HepG2 (cell line): Measurements from ENCODE around the gene NDUFS1. TPM values are rescaled to one million over a fixed set of nuclear protein-coding genes. Genes with fewer than 3 reads are reported as not detected.

ENCODE experiments used
- ASH2L ChIP-seq: fragments of 300-600, 200-600 bp; sonication (generic); IDR thresholded peaks from 2 replicates; pipeline ENCODE4 v1.7.0; 2017; ENCODE audit warnings: low read depth, mild to moderate bottlenecking, moderate library complexity, mixed read lengths, low read length; ENCODE audit not compliant: insufficient read length
- CHD2 ChIP-seq: IDR thresholded peaks from 2 replicates; pipeline ENCODE4 v1.6.1; 2011; ENCODE audit warnings: low read depth, low read length, improper control_type of control experiment
- DBP ChIP-seq: sonication (generic); formaldehyde crosslinking; IDR thresholded peaks from 2 replicates; pipeline ENCODE4 v1.4.0; 2020; ENCODE audit warnings: missing genetic modification reagents; ENCODE audit errors: not compliant biosample characterization
- EED ChIP-seq: sonication (generic); formaldehyde crosslinking; IDR thresholded peaks from 2 replicates; pipeline ENCODE4 v1.5.0; 2020; ENCODE audit warnings: mild to moderate bottlenecking, missing genetic modification reagents
- ETV5 ChIP-seq: IDR thresholded peaks from 2 replicates; pipeline ENCODE4 v1.6.1; 2018; ENCODE audit warnings: missing biosample characterization, missing genetic modification reagents, inconsistent platforms, borderline replicate concordance
- HNF4G ChIP-seq, 2 experiments: sonication (generic) in 1 of 2; formaldehyde crosslinking in 1 of 2; IDR thresholded peaks; 2 replicates each; pipeline versions ENCODE4 v1.4.0 to v1.6.1; 2011 to 2020; ENCODE audit warnings: borderline replicate concordance in 2 of 2, low read depth in 2 of 2, mild to moderate bottlenecking in 2 of 2, low read length in 1 of 2, missing genetic modification reagents in 1 of 2, moderate library complexity in 1 of 2
- IRX3 ChIP-seq: sonication (generic); formaldehyde crosslinking; IDR thresholded peaks from 2 replicates; pipeline ENCODE4 v1.8.1; 2023; ENCODE audit warnings: mild to moderate bottlenecking, low read depth, missing genetic modification reagents, borderline replicate concordance
- MXD4 ChIP-seq: IDR thresholded peaks from 2 replicates; pipeline ENCODE4 v1.6.1; 2016; ENCODE audit warnings: mild to moderate bottlenecking, missing biosample characterization, missing genetic modification reagents
- PAX8 ChIP-seq: sonication (generic); formaldehyde crosslinking; IDR thresholded peaks from 2 replicates; pipeline ENCODE4 v1.8.0; 2022; ENCODE audit warnings: mild to moderate bottlenecking, missing genetic modification reagents, borderline replicate concordance
- ZNF263 ChIP-seq: sonication (generic); formaldehyde crosslinking; IDR thresholded peaks from 2 replicates; pipeline ENCODE4 v1.4.0; 2020; ENCODE audit warnings: missing genetic modification reagents
- ZNF33B ChIP-seq: sonication (generic); formaldehyde crosslinking; IDR thresholded peaks from 2 replicates; pipeline ENCODE4 v1.5.1; 2020; ENCODE audit warnings: mild to moderate bottlenecking, missing genetic modification reagents
- ZNF543 ChIP-seq: sonication (generic); formaldehyde crosslinking; IDR thresholded peaks from 2 replicates; pipeline ENCODE4 v1.4.0; 2020; ENCODE audit warnings: mild to moderate bottlenecking, missing genetic modification reagents
- ZNF547 ChIP-seq: sonication (generic); formaldehyde crosslinking; IDR thresholded peaks from 2 replicates; pipeline ENCODE4 v1.5.1; 2020; ENCODE audit warnings: mild to moderate bottlenecking, missing genetic modification reagents
- ZNF780A ChIP-seq: sonication (generic); formaldehyde crosslinking; IDR thresholded peaks from 2 replicates; pipeline ENCODE4 v1.8.0; 2022; ENCODE audit warnings: mild to moderate bottlenecking, missing genetic modification reagents, moderate library complexity
- polyA plus RNA-seq, 8 experiments: library from polyadenylated mRNA; depleted of rRNA in 3 of 8; stranded (reverse) in 7 of 8; unstranded in 1 of 8; fragments of >200 nt; fragmentation: Illumina TruSeq in 4 of 8; extraction: Trizol in 4 of 8; gene quantifications; 2 replicates each; pipeline versions ENCODE4 v1.2.1 to v1.2.3, GENCODE V29; 2011 to 2016; ENCODE audit warnings: low read depth in 4 of 8, missing spikeins in 1 of 8, mixed read lengths in 1 of 8; ENCODE audit not compliant: insufficient read depth in 1 of 8
- total RNA-seq, 5 experiments: library from RNA; depleted of rRNA; stranded (reverse); fragments of >200 nt; fragmentation: Illumina TruSeq; extraction: Trizol; gene quantifications; 2 replicates each; pipeline ENCODE4 v1.2.3, GENCODE V29; 2016; ENCODE audit warnings: low read depth in 1 of 5
- TF ChIP-seq, protein P1 (sequence below): sonication (generic); formaldehyde crosslinking; IDR thresholded peaks from 2 replicates; pipeline ENCODE4 v1.8.0; 2023; ENCODE audit warnings: mild to moderate bottlenecking, missing genetic modification reagents

Gene NDUFS1
- total and polyA plus RNA-seq, 2 of the 13 experiments (the other 11 are each of a cell fraction or from before 2014, with no cell fraction given) = 139 to 242 TPM

GRCh38 chr2:206079699-206080465, 79.4 kb downstream of the NDUFS1 start (continued):
- no peak for TF ChIP-seq PAX8 (CRISPR knock-in tag)
- no peak for TF ChIP-seq ZNF780A (CRISPR knock-in tag)
- no peak for TF ChIP-seq HNF4G (IDR thresholded peaks at IDR 0.05; ENCODE audit: borderline replicate concordance, low read depth, low read length)
- no peak for TF ChIP-seq HNF4G (CRISPR knock-in tag; IDR thresholded peaks at IDR 0.05; ENCODE audit: borderline replicate concordance, low read depth)
- 0 out of 2 replicates have a peak, but pooled peaks have one; percentile 21 for TF ChIP-seq ZNF547 (CRISPR knock-in tag)
- TF ChIP-seq IRX3 = no peak
- no peak for TF ChIP-seq DBP (CRISPR knock-in tag)
- TF ChIP-seq, protein P1, sequence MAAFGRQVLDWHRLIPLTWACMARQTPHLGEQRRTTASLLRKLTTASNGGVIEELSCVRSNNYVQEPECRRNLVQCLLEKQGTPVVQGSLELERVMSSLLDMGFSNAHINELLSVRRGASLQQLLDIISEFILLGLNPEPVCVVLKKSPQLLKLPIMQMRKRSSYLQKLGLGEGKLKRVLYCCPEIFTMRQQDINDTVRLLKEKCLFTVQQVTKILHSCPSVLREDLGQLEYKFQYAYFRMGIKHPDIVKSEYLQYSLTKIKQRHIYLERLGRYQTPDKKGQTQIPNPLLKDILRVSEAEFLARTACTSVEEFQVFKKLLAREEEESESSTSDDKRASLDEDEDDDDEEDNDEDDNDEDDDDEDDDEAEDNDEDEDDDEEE (CRISPR knock-in tag) = 0 out of 2 replicates have a peak, but pooled peaks have one; percentile 25
- 0 out of 2 replicates have a peak, but pooled peaks have one; percentile 45 for TF ChIP-seq ZNF543 (CRISPR knock-in tag)
- no peak for TF ChIP-seq ASH2L
- TF ChIP-seq ZNF263 (CRISPR knock-in tag) = no peak
- TF ChIP-seq MXD4 = no peak
- TF ChIP-seq ZNF33B (CRISPR knock-in tag) = no peak
- TF ChIP-seq CHD2 = no peak
- TF ChIP-seq ETV5 (CRISPR knock-in tag) = 0 out of 2 replicates have a peak, but pooled peaks have one; percentile 5
- no peak for TF ChIP-seq EED (CRISPR knock-in tag)
